HL-60 (cell line): ENCODE data around the gene TOX3.

ENCODE experiments used
- DNase-seq, 2 experiments: peaks; one replicate each; pipeline ENCODE4 v3.0.0-alpha.2; 2010 to 2020; ENCODE audit warnings: low read depth in 1 of 2, low spot score in 1 of 2
- H3K27ac ChIP-seq: fragments of 250-450 bp; sonication (Bioruptor Pico); replicated peaks from 2 replicates; pipeline ENCODE4 v1.5.1; 2020; ENCODE audit warnings: mild to moderate bottlenecking, moderate library complexity
- H3K27me3 ChIP-seq: fragments of 250-450 bp; sonication (Bioruptor Pico); 2 replicates; pipeline ENCODE4 v1.5.1; 2021; ENCODE audit warnings: mild to moderate bottlenecking, moderate library complexity; ENCODE audit not compliant: insufficient read depth, poor library complexity, severe bottlenecking
- H3K4me3 ChIP-seq: replicated peaks from 2 replicates; pipeline ENCODE4 v1.5.1; 2011; ENCODE audit warnings: mild to moderate bottlenecking, control low read depth, low read length; ENCODE audit not compliant: insufficient read depth
- CTCF ChIP-seq: IDR thresholded peaks from one replicate; pipeline ENCODE4 v1.5.1; 2011; ENCODE audit warnings: low read length, control low read depth, inconsistent platforms; ENCODE audit not compliant: insufficient read depth
- GABPA ChIP-seq: IDR thresholded peaks from 2 replicates; pipeline ENCODE4 v1.6.1; 2012; ENCODE audit warnings: low read depth
- POLR2AphosphoS5 ChIP-seq: IDR thresholded peaks from 2 replicates; pipeline ENCODE4 v1.6.1; 2012; ENCODE audit warnings: low read depth
- REST ChIP-seq: IDR thresholded peaks from 2 replicates; pipeline ENCODE4 v1.6.1; 2012; ENCODE audit warnings: low read depth; ENCODE audit not compliant: insufficient replicate concordance
- SPI1 ChIP-seq: IDR thresholded peaks from 2 replicates; pipeline ENCODE4 v1.6.1; 2012; ENCODE audit warnings: low read depth, mild to moderate bottlenecking, borderline replicate concordance

Gene TOX3

GRCh38 chr16:52411011-52411410 is 135.9 kb downstream of the TOX3 start:
- DNase-seq = no peak
- TF ChIP-seq CTCF (no peak), REST (no peak), POLR2AphosphoS5 (no peak), GABPA (no peak), SPI1 (no peak)
- Histone ChIP-seq H3K27ac (no peak overlapping the region), H3K4me3 (no peak overlapping the region), H3K27me3 (no peaks in the 10 kb centered on the region)

GRCh38 chr16:52408191-52408845 is 138.6 kb downstream of the TOX3 start:
- DNase-seq = no peak
- Histone ChIP-seq H3K27ac (no peak overlapping the region), H3K4me3 (no peak overlapping the region), H3K27me3 (no peaks in the 10 kb centered on the region)
- TF ChIP-seq REST (no peak), CTCF (no peak), POLR2AphosphoS5 (no peak), GABPA (no peak), SPI1 (no peak)

GRCh38 chr16:52407778-52408177 is 139.2 kb downstream of the TOX3 start:
- no peak overlapping the region for H3K27ac ChIP-seq
- no peak for DNase-seq
- TF ChIP-seq GABPA = no peak
- no peak for TF ChIP-seq REST
- no peak for TF ChIP-seq SPI1
- TF ChIP-seq CTCF = no peak
- TF ChIP-seq POLR2AphosphoS5 = no peak
- no peaks in the 10 kb centered on the region for H3K27me3 ChIP-seq
- no peak overlapping the region for H3K4me3 ChIP-seq
